CD14-positive monocyte (primary cell): ENCODE results near the gene PSMG1. TPM values are rescaled to one million over a fixed set of nuclear protein-coding genes. Genes with fewer than 3 reads are reported as not detected.
A peak's percentile ranks its signal among the peaks of the same experiment; 100 is the strongest.

Experiments
- DNase-seq, 3 donors: peaks; one replicate each; pipeline ENCODE4 v3.0.0-alpha.2; 2011 to 2022
- H2AFZ ChIP-seq: 2 replicates; pipeline ENCODE4 v1.6.0; 2012; ENCODE audit warnings: mild to moderate bottlenecking, low read depth, low read length, inconsistent platforms; ENCODE audit not compliant: insufficient read depth, poor library complexity, severe bottlenecking
- H3K27ac ChIP-seq, 2 donors: 1 replicate in 1 of 2; 2 replicates in 1 of 2; pipeline ENCODE4 v1.5.1; 2012 to 2013; ENCODE audit warnings: low read length in 2 of 2, control low read depth in 1 of 2, inconsistent platforms in 1 of 2, low read depth in 1 of 2, mild to moderate bottlenecking in 1 of 2
- H3K27me3 ChIP-seq, 2 donors: one replicate each; pipeline versions ENCODE4 v1.6.0 to v1.6.1; 2011 to 2013; ENCODE audit warnings: low read length in 2 of 2; ENCODE audit not compliant: control insufficient read depth in 2 of 2, insufficient read depth in 2 of 2
- H3K36me3 ChIP-seq, 2 donors: replicated peaks in 1 of 2; 1 replicate in 1 of 2; 2 replicates in 1 of 2; pipeline versions ENCODE4 v1.5.1 to v1.6.1; 2012 to 2013; ENCODE audit warnings: low read length in 2 of 2, control low read depth in 1 of 2, inconsistent platforms in 1 of 2, mild to moderate bottlenecking in 1 of 2; ENCODE audit not compliant: insufficient read depth in 2 of 2, control insufficient read depth in 1 of 2
- H3K4me1 ChIP-seq, 2 donors: 1 replicate in 1 of 2; 2 replicates in 1 of 2; pipeline versions ENCODE4 v1.5.1 to v1.6.1; 2012 to 2013; ENCODE audit warnings: low read length in 2 of 2, control low read depth in 1 of 2, inconsistent platforms in 1 of 2, mild to moderate bottlenecking in 1 of 2, moderate library complexity in 1 of 2; ENCODE audit not compliant: insufficient read depth in 2 of 2, control insufficient read depth in 1 of 2
- H3K4me2 ChIP-seq: replicated peaks from 2 replicates; pipeline ENCODE3; 2012; ENCODE audit warnings: low read length, moderate library complexity, mild to moderate bottlenecking; ENCODE audit not compliant: poor library complexity, severe bottlenecking; ENCODE audit errors: extremely low read depth
- H3K4me3 ChIP-seq, 3 experiments: fragments of 200-600 bp in 1 of 3; sonication (generic) in 1 of 3; replicated peaks in 1 of 3; 1 replicate in 2 of 3; 2 replicates in 1 of 3; pipeline ENCODE4 v1.5.1; 2011 to 2013; ENCODE audit warnings: low read length in 3 of 3, mild to moderate bottlenecking in 3 of 3, control low read depth in 2 of 3, low read depth in 2 of 3, inconsistent platforms in 1 of 3, moderate library complexity in 1 of 3
- H3K79me2 ChIP-seq: 2 replicates; pipeline ENCODE4 v1.6.0; 2012; ENCODE audit warnings: mild to moderate bottlenecking, control low read depth, inconsistent platforms, low read length, moderate library complexity; ENCODE audit not compliant: insufficient read depth
- H3K9ac ChIP-seq: 2 replicates; pipeline ENCODE4 v1.6.0; 2017; ENCODE audit warnings: low read length, mild to moderate bottlenecking; ENCODE audit not compliant: insufficient read depth, poor library complexity, severe bottlenecking
- H3K9me3 ChIP-seq, 2 donors: replicated peaks in 1 of 2; 1 replicate in 1 of 2; 2 replicates in 1 of 2; pipeline versions ENCODE4 v1.5.1 to v1.6.1; 2012 to 2013; ENCODE audit warnings: low read length in 2 of 2, control low read depth in 1 of 2; ENCODE audit not compliant: control insufficient read depth in 1 of 2, insufficient read depth in 1 of 2
- H4K20me1 ChIP-seq: 2 replicates; pipeline ENCODE4 v1.6.0; 2012; ENCODE audit warnings: mild to moderate bottlenecking, low read length, control low read depth, moderate library complexity; ENCODE audit not compliant: insufficient read depth
- H3K27ac Mint-ChIP-seq, 7 donors: one replicate each; pipeline ENCODE4 v1.8.0; 2020; ENCODE audit warnings: mild to moderate bottlenecking in 7 of 7, mixed read lengths in 7 of 7, moderate library complexity in 6 of 7, inconsistent platforms in 2 of 7
- H3K27me3 Mint-ChIP-seq, 3 donors: one replicate each; pipeline ENCODE4 v1.8.0; 2021 to 2022; ENCODE audit warnings: low read depth in 3 of 3, mild to moderate bottlenecking in 3 of 3, mixed read lengths in 3 of 3, moderate library complexity in 3 of 3, inconsistent platforms in 1 of 3
- H3K36me3 Mint-ChIP-seq, 2 donors: one replicate each; pipeline ENCODE4 v1.8.0; 2020; ENCODE audit warnings: mixed read lengths in 2 of 2, inconsistent platforms in 1 of 2, mild to moderate bottlenecking in 1 of 2
- H3K4me1 Mint-ChIP-seq: one replicate; pipeline ENCODE4 v1.8.0; 2020; ENCODE audit warnings: mild to moderate bottlenecking, mixed read lengths
- H3K4me3 Mint-ChIP-seq, 2 donors: one replicate each; pipeline ENCODE4 v1.8.0; 2020; ENCODE audit warnings: mild to moderate bottlenecking in 2 of 2, mixed read lengths in 2 of 2, moderate library complexity in 1 of 2
- H3K9me3 Mint-ChIP-seq, 7 donors: one replicate each; pipeline ENCODE4 v1.8.0; 2020 to 2022; ENCODE audit warnings: mixed read lengths in 7 of 7, mild to moderate bottlenecking in 6 of 7, moderate library complexity in 6 of 7, inconsistent platforms in 2 of 7
- CTCF ChIP-seq: fragments of 200-600 bp; IDR thresholded peaks from one replicate; pipeline ENCODE4 v1.8.0; 2022; ENCODE audit warnings: antibody characterized with exemption, mild to moderate bottlenecking
- WGBS: methylation state at CpG from one replicate; pipeline ENCODE4 v1.1.5; 2013; ENCODE audit warnings: missing lambda C conversion rate; ENCODE audit not compliant: insufficient coverage; 5-methylcytosine and 5-hydroxymethylcytosine counted together
- intact Hi-C, 2 donors: fragments of 100-400 bp; cut with micrococcal nuclease; formaldehyde crosslinking; loops; one replicate each; pipeline versions ENCODE4 v1.15.0 to v1.15.1; 2023
- polyA plus RNA-seq, 3 donors: library from polyadenylated mRNA; depleted of rRNA in 1 of 3; unstranded in 2 of 3; stranded (reverse) in 1 of 3; fragments of 300-500 nt in 2 of 3; fragments of >200 nt in 1 of 3; fragmentation: Illumina TruSeq in 2 of 3; gene quantifications; 1 replicate in 2 of 3; 2 replicates in 1 of 3; pipeline ENCODE4 v1.2.3, GENCODE V29; 2012 to 2021

PSMG1 gene
- polyA plus RNA-seq, 3 donors: 8.5 to 29.2 (median 26.2) TPM

GRCh38 chr21:39196838-39197237 lies 13.6 kb upstream of the PSMG1 start:
- H3K27me3 ChIP-seq: no peaks in the 10 kb centered on the region
- no peaks in the 10 kb centered on the region for H3K4me1 Mint-ChIP-seq
- H3K79me2 ChIP-seq: no peaks in the 10 kb centered on the region
- TF ChIP-seq CTCF: no peak
- no peak for DNase-seq
- peaks cover 84 to 100% of the 10 kb centered on the region in 2 donors for H3K36me3 ChIP-seq
- no peak overlapping the region for H3K4me3 ChIP-seq
- H3K4me2 ChIP-seq: no peak overlapping the region
- no CpG with 5 or more reads among the region's 1 CpG for WGBS
- no peaks in the 10 kb centered on the region for H3K27me3 Mint-ChIP-seq
- H3K9me3 ChIP-seq: no peaks in the 10 kb centered on the region
- peaks cover 2% of the 10 kb centered on the region for H4K20me1 ChIP-seq
- intact Hi-C loops: no loop called here
- no peaks in the 10 kb centered on the region for H3K9me3 Mint-ChIP-seq
- peak overlapping the region in 1 of 7 donors; percentile 20 for H3K27ac Mint-ChIP-seq
- no peak overlapping the region for H3K9ac ChIP-seq
- no peak overlapping the region for H3K27ac ChIP-seq
- H2AFZ ChIP-seq: no peak overlapping the region
- peaks cover 74 to 80% of the 10 kb centered on the region in 2 donors for H3K36me3 Mint-ChIP-seq
- no peaks in the 10 kb centered on the region for H3K4me1 ChIP-seq
- no peak overlapping the region for H3K4me3 Mint-ChIP-seq

- WGBS: 100% methylated on average over 2 of the region's 7 CpGs
- Mint-ChIP-seq H3K27me3 (no peaks in the 10 kb centered on the region), H3K27ac (peak overlapping the region in 3 of 7 donors; percentile 2 to 49 (median 20)), H3K4me3 (no peak overlapping the region), H3K9me3 (no peaks in the 10 kb centered on the region), H3K36me3 (peaks cover 70 to 78% of the 10 kb centered on the region in 2 donors), H3K4me1 (no peaks in the 10 kb centered on the region)
- H2AFZ ChIP-seq: no peak overlapping the region
- H3K27me3 ChIP-seq: no peaks in the 10 kb centered on the region
- peaks cover 79 to 99% of the 10 kb centered on the region in 2 donors for H3K36me3 ChIP-seq
- TF ChIP-seq CTCF: no peak
- H3K4me3 ChIP-seq: no peak overlapping the region
- H4K20me1 ChIP-seq: peaks cover 2% of the 10 kb centered on the region
- no peaks in the 10 kb centered on the region for H3K4me1 ChIP-seq
- H3K27ac ChIP-seq: no peak overlapping the region
- intact Hi-C loops: no loop called here
- no peak overlapping the region for H3K9ac ChIP-seq
- H3K4me2 ChIP-seq: no peak overlapping the region
- H3K9me3 ChIP-seq: no peaks in the 10 kb centered on the region
- H3K79me2 ChIP-seq: no peaks in the 10 kb centered on the region
- DNase-seq: no peak
These were observed 13.1 kb upstream of the PSMG1 start for GRCh38 chr21:39196310-39196709.
